ENCODE results near the gene NAP1L1.

Gene NAP1L1

GRCh38 chr12:76117751-76118150, 33.3 kb upstream of the NAP1L1 start:
- H3K27me3 Mint-ChIP-seq (ENCODE audit: low read depth): no peaks in the 10 kb centered on the region
- H3K36me3 Mint-ChIP-seq (ENCODE audit: low read depth): no peaks in the 10 kb centered on the region
- H3K4me3 Mint-ChIP-seq: no peak overlapping the region
- peaks cover 5% of the 10 kb centered on the region for H3K4me1 Mint-ChIP-seq
- H3K9me3 Mint-ChIP-seq: no peaks in the 10 kb centered on the region
- no peak for TF ChIP-seq CTCF (IDR thresholded peaks at IDR 0.05; ENCODE audit: unreplicated experiment in 3 of 3)
- no peak overlapping the region for H3K27ac Mint-ChIP-seq

- Mint-ChIP-seq H3K27ac (no peak overlapping the region), H3K9me3 (no peaks in the 10 kb centered on the region), H3K27me3 (ENCODE audit: low read depth) (no peaks in the 10 kb centered on the region), H3K4me1 (peaks cover 5% of the 10 kb centered on the region), H3K4me3 (no peak overlapping the region), H3K36me3 (ENCODE audit: low read depth) (no peaks in the 10 kb centered on the region)
- TF ChIP-seq CTCF (IDR thresholded peaks at IDR 0.05; ENCODE audit: unreplicated experiment in 3 of 3): no peak
Observed at GRCh38 chr12:76117067-76117691, 32.7 kb upstream of the NAP1L1 start.

GRCh38 chr12:76113800-76114757, 29.6 kb upstream of the NAP1L1 start:
- peaks cover 5% of the 10 kb centered on the region for H3K4me1 Mint-ChIP-seq
- TF ChIP-seq CTCF (IDR thresholded peaks at IDR 0.05; ENCODE audit: unreplicated experiment in 3 of 3): no peak
- H3K27ac Mint-ChIP-seq: no peak overlapping the region
- no peaks in the 10 kb centered on the region for H3K36me3 Mint-ChIP-seq (ENCODE audit: low read depth)
- H3K27me3 Mint-ChIP-seq (ENCODE audit: low read depth): no peaks in the 10 kb centered on the region
- no peak overlapping the region for H3K4me3 Mint-ChIP-seq
- no peaks in the 10 kb centered on the region for H3K9me3 Mint-ChIP-seq

GRCh38 chr12:76111209-76111749, 26.8 kb upstream of the NAP1L1 start:
- Mint-ChIP-seq H3K27ac (no peak overlapping the region), H3K4me1 (peaks cover 5% of the 10 kb centered on the region), H3K27me3 (ENCODE audit: low read depth) (no peaks in the 10 kb centered on the region), H3K4me3 (no peak overlapping the region), H3K9me3 (no peaks in the 10 kb centered on the region), H3K36me3 (ENCODE audit: low read depth) (no peaks in the 10 kb centered on the region)
- no peak for TF ChIP-seq CTCF (IDR thresholded peaks at IDR 0.05; ENCODE audit: unreplicated experiment in 3 of 3)

- no peaks in the 10 kb centered on the region for H3K9me3 Mint-ChIP-seq
- no peak overlapping the region for H3K27ac Mint-ChIP-seq
Observed at GRCh38 chr12:76109879-76110278, 25.4 kb upstream of the NAP1L1 start.

More at GRCh38 chr12:76109879-76110278, 25.4 kb upstream of the NAP1L1 start:
- Mint-ChIP-seq H3K36me3 (ENCODE audit: low read depth) (no peaks in the 10 kb centered on the region), H3K27me3 (ENCODE audit: low read depth) (no peaks in the 10 kb centered on the region), H3K4me1 (peaks cover 5% of the 10 kb centered on the region), H3K4me3 (no peak overlapping the region)
- no peak for TF ChIP-seq CTCF (IDR thresholded peaks at IDR 0.05; ENCODE audit: unreplicated experiment in 3 of 3)
